Body of pancreas (tissue), 4 donors: Measurements from ENCODE around the gene ISG20L2. TPM values are rescaled to one million over a fixed set of nuclear protein-coding genes. Genes with fewer than 3 reads are reported as not detected.

Experiments
- ATAC-seq: fragments of 150-250 bp; one replicate; pipeline ENCODE4 v1.9.1; 2016
- DNase-seq, 4 donors: peaks; one replicate each; pipeline ENCODE4 v3.0.0-alpha.2; 2019
- H3K27ac ChIP-seq, 4 donors: fragments of 200-600 bp; sonication (generic); 1 replicate in 3 of 4; 2 replicates in 1 of 4; pipeline versions ENCODE4 v1.5.1 to v1.6.1; 2016 to 2019; ENCODE audit warnings: mild to moderate bottlenecking in 1 of 4, mixed read lengths in 1 of 4, moderate library complexity in 1 of 4
- H3K27me3 ChIP-seq, 2 donors: fragments of 200-600 bp; sonication (generic); one replicate each; pipeline ENCODE4 v1.6.0; 2016; ENCODE audit warnings: mild to moderate bottlenecking in 1 of 2
- H3K36me3 ChIP-seq, 2 donors: fragments of 200-600 bp; sonication (generic); replicated peaks in 1 of 2; 2 replicates each; pipeline ENCODE4 v1.5.1; 2016; ENCODE audit warnings: low read depth in 2 of 2; ENCODE audit not compliant: insufficient read depth in 1 of 2
- H3K4me1 ChIP-seq: fragments of 200-600 bp; sonication (generic); one replicate; pipeline ENCODE4 v1.6.0; 2016
- H3K4me3 ChIP-seq, 2 donors: fragments of 200-600 bp; sonication (generic); 1 replicate in 1 of 2; 2 replicates in 1 of 2; pipeline ENCODE4 v1.5.1; 2016 to 2019
- H3K9me3 ChIP-seq, 3 donors: fragments of 200-600 bp; sonication (generic); 1 replicate in 2 of 3; 2 replicates in 1 of 3; pipeline ENCODE4 v1.5.1; 2016
- CTCF ChIP-seq, 7 experiments: fragments of 450-650 bp in 4 of 7; fragments of 200-600 bp in 3 of 7; sonication (generic) in 3 of 7; IDR thresholded peaks; one replicate each; pipeline ENCODE4 v1.5.1; 2016 to 2019; ENCODE audit warnings: antibody characterized with exemption in 7 of 7
- POLR2A ChIP-seq, 3 donors: fragments of 450-650 bp; IDR thresholded peaks; one replicate each; pipeline ENCODE4 v1.6.1; 2016; ENCODE audit warnings: antibody characterized with exemption in 3 of 3, mild to moderate bottlenecking in 2 of 3
- WGBS, 2 donors: methylation state at CpG; one replicate each; pipeline ENCODE4 v1.1.5; 2017; 5-methylcytosine and 5-hydroxymethylcytosine counted together
- intact Hi-C: fragments of 100-400 bp; cut with DNase I; formaldehyde crosslinking; loops from one replicate; pipeline ENCODE4 v1.15.1; 2023
- total RNA-seq, 2 donors: library from RNA; depleted of rRNA; stranded (reverse); fragments of >200 nt; gene quantifications; one replicate each; pipeline ENCODE4 v1.1.0, GENCODE V29; 2016

The ISG20L2 gene
- total RNA-seq, 2 donors from 2014 or later, result 11.9 to 14.3 TPM

- Histone ChIP-seq H3K27me3 (no peaks in the 10 kb centered on the region), H3K36me3 (peaks cover 0 to 8% of the 10 kb centered on the region in 2 donors), H3K27ac (peak overlapping the region in 2 of 4 donors; percentile 4 to 28), H3K9me3 (no peaks in the 10 kb centered on the region), H3K4me1 (peaks cover 60% of the 10 kb centered on the region), H3K4me3 (no peak overlapping the region)
- TF ChIP-seq CTCF (IDR thresholded peaks at IDR 0.05), result no peak
- no peak for TF ChIP-seq POLR2A (IDR thresholded peaks at IDR 0.05)
- DNase-seq (no peak), ATAC-seq (no peak)
- WGBS, 2 donors, result 79 to 86% methylated on average over 12 to 14 of the region's 14 CpGs
- intact Hi-C loops, result no loop called here
These were observed 16.3 kb upstream of the ISG20L2 start for GRCh38 chr1:156744786-156745419.

GRCh38 chr1:156744344-156744743 lies 15.8 kb upstream of the ISG20L2 start:
- Histone ChIP-seq H3K4me3 (no peak overlapping the region), H3K36me3 (peaks cover 0 to 8% of the 10 kb centered on the region in 2 donors), H3K9me3 (no peaks in the 10 kb centered on the region), H3K27ac (no peak overlapping the region), H3K4me1 (peaks cover 60% of the 10 kb centered on the region), H3K27me3 (no peaks in the 10 kb centered on the region)
- ATAC-seq, result no peak
- WGBS, 2 donors, result 73 to 75% methylated on average over 9 to 12 of the region's 12 CpGs
- intact Hi-C loops, result no loop called here
- TF ChIP-seq CTCF (IDR thresholded peaks at IDR 0.05) (no peak), POLR2A (IDR thresholded peaks at IDR 0.05) (no peak)
- no peak for DNase-seq

- WGBS, 2 donors, result 82 to 83% methylated on average over 10 to 14 of the region's 14 CpGs
- no peak for ATAC-seq
- Histone ChIP-seq H3K4me3 (no peak overlapping the region), H3K9me3 (no peaks in the 10 kb centered on the region), H3K27me3 (no peaks in the 10 kb centered on the region), H3K27ac (peak overlapping the region in 1 of 4 donors; percentile 40), H3K4me1 (peaks cover 53% of the 10 kb centered on the region), H3K36me3 (peaks cover 0 to 8% of the 10 kb centered on the region in 2 donors)
- intact Hi-C loops, result no loop called here
- DNase-seq, result no peak
- TF ChIP-seq POLR2A (IDR thresholded peaks at IDR 0.05), result no peak
- TF ChIP-seq CTCF (IDR thresholded peaks at IDR 0.05), result no peak
These were observed 15.1 kb upstream of the ISG20L2 start for GRCh38 chr1:156743367-156744302.

GRCh38 chr1:156742801-156743200 lies 14.2 kb upstream of the ISG20L2 start:
- Histone ChIP-seq H3K27me3 (no peaks in the 10 kb centered on the region), H3K27ac (peak overlapping the region in 1 of 4 donors; percentile 40), H3K4me3 (no peak overlapping the region), H3K36me3 (peaks cover 0 to 8% of the 10 kb centered on the region in 2 donors), H3K9me3 (no peaks in the 10 kb centered on the region), H3K4me1 (peaks cover 44% of the 10 kb centered on the region)
- intact Hi-C loops, result no loop called here
- TF ChIP-seq CTCF (IDR thresholded peaks at IDR 0.05) (no peak), POLR2A (IDR thresholded peaks at IDR 0.05) (no peak)
- no peak for DNase-seq
- no peak for ATAC-seq
- WGBS, 2 donors, result 94 to 100% methylated on average over 4 of the region's 4 CpGs
